GM19239 (cell line): ENCODE data around the gene NPM1.
A peak's percentile ranks its signal among the peaks of the same experiment; 100 is the strongest.
"Not testable (repeated sequence)": the region's sequence is repeated elsewhere in the genome, so short reads cannot be mapped to it uniquely, and the experiment has no call there.

ENCODE experiments used
- DNase-seq: peaks from one replicate; pipeline ENCODE4 v3.0.0; 2011; ENCODE audit warnings: low spot score; ENCODE audit not compliant: insufficient read length
- FAIRE-seq: peaks from 2 replicates; lab custom pipeline; 2011; peaks lifted over from hg19 to GRCh38; lab: Jason Lieb, UNC

NPM1 gene

GRCh38 chr5:171387345-171387969 lies at the start of gene NPM1:
Gene NPM1 (plus strand): TSS chr5:171387849. CDS start chr5:171387949, 100 bp downstream.
- peak; percentile 86 for FAIRE-seq
- DNase-seq: peak; percentile 75

GRCh38 chr5:171340042-171340441 lies 47.6 kb upstream of the NPM1 start:
- FAIRE-seq: no peak
- no peak for DNase-seq

GRCh38 chr5:171340491-171340890 lies 47.2 kb upstream of the NPM1 start:
- DNase-seq: no peak
- FAIRE-seq: no peak

- DNase-seq: peak; percentile 36
- peak; percentile 80 for FAIRE-seq
Measured at GRCh38 chr5:171342362-171343111, 45.1 kb upstream of the NPM1 start.

GRCh38 chr5:171344936-171345608 lies 42.6 kb upstream of the NPM1 start:
- DNase-seq: no peak
- no peak for FAIRE-seq

GRCh38 chr5:171351536-171352073 lies 36.0 kb upstream of the NPM1 start:
- DNase-seq (no peak), FAIRE-seq (no peak)

GRCh38 chr5:171355302-171355724 lies 32.3 kb upstream of the NPM1 start:
- FAIRE-seq: peak; percentile 86
- DNase-seq: peak; percentile 44

- DNase-seq (no peak), FAIRE-seq (no peak)
Measured at GRCh38 chr5:171357843-171358242, 29.8 kb upstream of the NPM1 start.

GRCh38 chr5:171361151-171361550 lies 26.5 kb upstream of the NPM1 start:
- FAIRE-seq, DNase-seq: not testable (repeated sequence)

GRCh38 chr5:171363249-171363648 lies 24.4 kb upstream of the NPM1 start:
- FAIRE-seq, DNase-seq: not testable (repeated sequence)

- DNase-seq: no peak
- FAIRE-seq: peak; percentile 57
Measured at GRCh38 chr5:171363846-171364245, 23.8 kb upstream of the NPM1 start.

- DNase-seq: no peak
- no peak for FAIRE-seq
Measured at GRCh38 chr5:171365351-171365750, 22.3 kb upstream of the NPM1 start.

- no peak for FAIRE-seq
Measured at GRCh38 chr5:171366645-171367044, 21.0 kb upstream of the NPM1 start.

GRCh38 chr5:171367424-171368370 lies 20.0 kb upstream of the NPM1 start:
- FAIRE-seq (peak; percentile 35), DNase-seq (no peak)

More at GRCh38 chr5:171366645-171367044, 21.0 kb upstream of the NPM1 start:
- no peak for DNase-seq

- DNase-seq (no peak), FAIRE-seq (no peak)
Measured at GRCh38 chr5:171369056-171369455, 18.6 kb upstream of the NPM1 start.

- FAIRE-seq (no peak), DNase-seq (no peak)
Measured at GRCh38 chr5:171369898-171370297, 17.8 kb upstream of the NPM1 start.

- not testable (repeated sequence) for DNase-seq, FAIRE-seq
Measured at GRCh38 chr5:171370881-171371280, 16.8 kb upstream of the NPM1 start.

- DNase-seq: no peak
- no peak for FAIRE-seq
Measured at GRCh38 chr5:171371326-171371725, 16.3 kb upstream of the NPM1 start.

- DNase-seq: no peak
- no peak for FAIRE-seq
Measured at GRCh38 chr5:171379961-171380360, 7.7 kb upstream of the NPM1 start.

GRCh38 chr5:171384416-171384815 lies 3.2 kb upstream of the NPM1 start:
- DNase-seq, FAIRE-seq: not testable (repeated sequence)
